ENCODE data around the gene HOXA9.

HOXA9 gene

DNA sequence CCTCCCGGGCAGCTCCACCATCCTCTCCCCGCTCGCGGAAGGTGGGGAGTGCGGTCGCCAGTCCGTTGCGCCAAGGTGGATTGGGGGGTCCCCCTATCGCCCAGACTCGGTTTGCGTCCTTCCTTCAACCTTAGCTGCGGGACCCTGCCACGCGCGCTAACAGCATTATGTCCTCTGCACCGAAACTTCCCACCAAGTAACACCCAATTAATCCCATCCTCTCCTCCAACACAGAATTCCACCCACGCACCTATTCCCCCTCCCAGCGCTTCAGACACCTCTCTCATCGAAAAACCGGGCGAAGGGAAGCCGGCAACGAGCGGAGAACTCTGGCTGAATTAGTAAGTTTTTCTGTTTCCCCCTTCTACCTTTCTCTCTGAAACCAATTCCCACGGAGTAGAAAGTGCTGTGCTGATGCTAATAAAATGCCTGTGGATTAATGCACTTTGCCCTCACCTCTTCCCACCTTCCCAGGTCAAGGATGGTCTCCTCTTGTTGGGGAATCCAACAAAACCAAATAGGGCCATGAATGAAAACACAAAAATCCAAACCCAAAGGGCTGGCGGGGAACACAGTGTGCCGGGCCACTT, 13.9 kb downstream of the HOXA9 start:
- no peak for DNase-seq

DNA sequence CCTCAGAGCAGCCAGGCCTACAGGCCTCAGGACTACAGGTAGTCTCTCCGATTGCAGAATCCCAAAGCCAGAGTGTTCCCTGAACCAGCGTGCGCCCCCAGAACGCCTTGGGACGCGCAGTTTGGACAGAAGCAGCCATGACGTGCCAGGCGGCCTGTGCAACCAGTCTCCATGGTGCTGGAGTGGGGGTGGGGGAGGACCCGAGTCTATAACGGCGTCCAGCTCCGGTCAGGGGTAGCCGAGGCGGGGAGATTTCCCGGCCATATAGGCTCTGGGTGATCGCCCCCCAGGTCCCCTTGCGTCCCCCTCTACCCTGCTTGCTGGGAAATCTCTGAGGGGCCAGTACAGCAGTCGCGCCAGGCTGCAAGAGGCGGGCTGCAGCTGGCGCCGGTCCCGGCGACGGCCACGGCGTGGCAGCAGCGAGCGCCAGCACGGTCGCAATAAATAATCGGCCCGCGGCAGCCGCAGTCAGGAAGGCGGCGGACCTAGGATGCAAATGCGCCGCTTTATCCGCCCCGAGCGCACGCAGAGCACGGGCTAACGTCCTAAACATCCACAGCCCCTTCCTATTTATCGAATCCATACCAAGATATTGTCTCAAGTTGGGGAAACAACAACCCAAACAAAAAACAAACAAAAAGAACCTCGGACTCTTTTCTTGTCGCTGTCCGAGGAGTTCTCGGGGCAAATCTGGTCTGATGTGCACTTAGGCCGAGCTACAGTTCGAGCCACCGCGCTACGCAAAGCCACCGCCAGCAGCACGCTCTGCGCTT, 14.6 kb downstream of the HOXA9 start:
- peak; percentile 16 to 27 for DNase-seq

DNA sequence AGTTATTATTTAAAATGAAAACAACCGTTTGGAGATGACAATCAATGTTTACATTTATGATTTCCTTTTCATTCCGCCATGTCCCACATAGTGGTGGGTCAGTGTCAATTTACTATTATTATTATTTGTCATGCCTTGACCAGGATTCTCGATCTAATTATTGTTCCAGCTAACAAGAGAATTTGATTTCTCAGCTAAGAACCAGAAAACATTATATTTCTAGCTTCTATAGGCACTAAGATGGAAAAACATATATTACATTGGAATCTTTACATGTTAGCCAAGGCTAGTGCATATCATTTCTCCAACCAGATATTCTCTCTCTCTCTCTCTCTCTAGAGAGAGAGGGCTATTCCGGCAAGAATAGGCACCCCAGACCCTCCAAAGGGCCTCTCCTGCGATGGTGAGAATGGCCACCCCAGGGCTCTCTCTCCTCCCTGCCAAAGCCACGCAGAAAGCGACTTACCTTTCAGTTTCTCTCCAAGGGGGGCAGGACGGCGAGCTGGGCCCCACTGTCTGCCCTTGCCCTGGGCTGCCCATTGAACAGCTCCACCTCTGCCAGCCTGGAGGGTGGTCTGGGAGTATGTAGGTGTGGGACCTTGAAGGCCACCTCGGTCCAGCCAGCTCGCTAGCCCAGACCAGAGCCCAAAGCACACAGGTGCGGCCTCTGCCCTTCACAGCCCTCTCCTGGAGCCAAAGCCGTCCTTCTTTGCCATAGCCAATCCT, 15.3 kb downstream of the HOXA9 start:
- DNase-seq: no peak

- DNase-seq: no peak
These were observed 16.3 kb downstream of the HOXA9 start for GRCh38 chr7:27148756-27149641.

DNA sequence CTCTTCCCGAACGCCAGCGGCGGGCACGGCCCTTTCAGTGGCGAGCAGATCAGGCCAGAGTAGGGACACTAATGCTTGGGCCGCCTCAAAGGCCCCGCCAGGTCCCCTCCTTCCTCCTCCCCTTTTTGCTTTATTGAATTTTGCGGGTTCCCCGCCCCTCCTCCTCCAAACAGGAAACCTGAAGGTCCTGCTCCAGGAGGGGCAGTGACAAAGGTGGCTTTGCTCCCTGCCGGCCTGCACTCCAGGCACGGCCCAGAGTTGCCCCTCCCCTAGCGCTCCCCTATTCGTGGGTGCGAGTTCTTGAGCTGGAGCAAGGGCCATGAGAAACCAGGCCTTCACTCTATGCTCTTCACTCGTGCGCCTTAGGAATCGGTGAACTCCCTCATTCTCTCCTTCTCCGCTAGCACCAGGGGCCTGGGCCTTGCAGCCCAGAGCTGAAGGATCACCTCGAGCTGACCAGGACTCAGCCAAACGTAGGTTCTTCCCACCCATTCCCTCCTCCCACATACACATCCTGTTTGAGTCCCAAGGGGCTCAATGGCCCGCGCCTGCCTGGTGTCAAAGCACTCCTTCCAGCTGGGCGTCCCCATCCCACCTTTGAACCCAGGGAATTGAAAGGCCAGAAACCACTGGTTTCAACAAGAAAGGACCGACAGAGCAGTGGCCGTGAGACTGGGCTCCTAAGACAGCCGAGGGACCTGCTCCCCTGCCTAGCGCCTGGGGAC, 17.1 kb downstream of the HOXA9 start:
- no peak for DNase-seq

DNA sequence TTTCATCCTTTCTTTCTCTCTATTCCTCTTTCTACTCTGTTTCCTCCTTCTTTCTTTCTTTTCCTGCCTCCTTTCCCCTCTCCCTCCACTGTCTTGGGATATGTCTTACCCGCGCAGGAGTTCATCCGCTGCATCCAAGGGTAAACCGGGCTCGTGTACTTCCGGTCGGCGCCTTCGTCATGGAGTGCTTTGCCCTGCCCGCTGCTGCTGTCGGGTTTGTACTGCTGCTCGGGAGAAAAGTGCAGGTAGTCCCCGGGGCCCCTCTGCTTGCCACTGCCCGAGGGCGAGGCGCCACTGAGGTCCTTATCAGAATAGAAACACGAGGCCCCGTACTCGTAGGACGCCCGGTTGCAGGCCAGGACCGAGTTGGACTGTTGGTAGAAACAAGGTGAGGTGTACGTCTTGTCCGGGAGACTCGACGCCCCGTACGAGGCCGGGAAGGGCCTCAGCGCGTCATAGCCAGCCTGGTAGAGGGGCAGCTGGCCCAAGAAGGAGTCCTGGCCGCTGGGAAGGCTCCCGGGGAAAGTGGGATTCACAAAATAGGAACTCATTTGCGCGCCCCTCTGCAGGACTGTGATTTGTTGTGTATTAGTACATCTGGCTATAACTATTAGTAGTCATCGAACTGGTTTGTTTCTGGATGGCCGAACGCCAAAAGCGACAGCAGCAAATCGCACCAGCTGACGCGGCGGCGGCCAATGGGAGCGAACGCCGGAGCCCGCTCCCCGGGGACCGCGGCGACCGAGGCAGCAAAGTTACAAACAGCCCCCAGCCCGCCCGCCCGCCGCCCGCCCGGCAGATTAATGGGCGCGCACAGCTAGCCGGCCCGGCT, 17.9 kb downstream of the HOXA9 start, which contains the start of gene HOXA6:
HOXA6 (minus strand) TSS at position 576 of the 832 bp plus-strand sequence; CDS start at position 551, 25 bp downstream.
- no peak for DNase-seq

DNA sequence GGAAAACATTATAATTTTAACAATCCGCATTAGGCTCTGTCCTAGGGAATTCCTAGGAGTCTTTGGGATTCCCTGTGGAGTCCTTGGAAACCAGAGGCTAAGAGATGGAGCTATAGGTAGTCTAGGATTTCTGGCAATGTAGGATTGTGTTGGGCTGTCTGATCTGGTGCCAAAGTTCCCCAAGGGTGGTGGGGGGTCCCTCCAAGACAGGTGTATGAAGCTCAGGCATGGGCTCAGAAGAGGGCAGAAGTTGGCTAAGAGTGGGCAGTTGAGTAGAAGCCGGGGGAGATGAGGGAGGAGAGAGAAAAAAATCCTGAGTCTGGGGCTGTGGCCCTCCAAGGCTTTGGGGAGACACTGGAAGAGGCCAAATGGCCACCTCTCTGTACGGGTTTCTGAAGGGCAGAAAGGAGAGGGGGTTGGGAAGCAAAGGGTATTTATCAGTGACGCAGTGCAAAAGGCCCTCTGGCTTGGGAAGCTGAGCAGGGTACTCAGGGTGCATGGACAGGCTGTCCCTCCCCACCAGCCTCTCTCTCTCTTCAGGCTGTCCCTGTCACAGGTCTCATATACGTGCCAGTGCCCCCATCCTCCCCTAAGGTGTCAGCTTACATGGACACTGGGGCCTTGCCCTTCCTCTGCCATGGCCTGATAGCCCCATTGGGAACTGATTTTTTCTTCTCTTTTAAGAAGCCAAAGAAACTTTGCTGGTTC, 18.7 kb downstream of the HOXA9 start:
- DNase-seq: no peak

- no peak for DNase-seq
These were observed 19.4 kb downstream of the HOXA9 start for GRCh38 chr7:27145914-27146412.

DNA sequence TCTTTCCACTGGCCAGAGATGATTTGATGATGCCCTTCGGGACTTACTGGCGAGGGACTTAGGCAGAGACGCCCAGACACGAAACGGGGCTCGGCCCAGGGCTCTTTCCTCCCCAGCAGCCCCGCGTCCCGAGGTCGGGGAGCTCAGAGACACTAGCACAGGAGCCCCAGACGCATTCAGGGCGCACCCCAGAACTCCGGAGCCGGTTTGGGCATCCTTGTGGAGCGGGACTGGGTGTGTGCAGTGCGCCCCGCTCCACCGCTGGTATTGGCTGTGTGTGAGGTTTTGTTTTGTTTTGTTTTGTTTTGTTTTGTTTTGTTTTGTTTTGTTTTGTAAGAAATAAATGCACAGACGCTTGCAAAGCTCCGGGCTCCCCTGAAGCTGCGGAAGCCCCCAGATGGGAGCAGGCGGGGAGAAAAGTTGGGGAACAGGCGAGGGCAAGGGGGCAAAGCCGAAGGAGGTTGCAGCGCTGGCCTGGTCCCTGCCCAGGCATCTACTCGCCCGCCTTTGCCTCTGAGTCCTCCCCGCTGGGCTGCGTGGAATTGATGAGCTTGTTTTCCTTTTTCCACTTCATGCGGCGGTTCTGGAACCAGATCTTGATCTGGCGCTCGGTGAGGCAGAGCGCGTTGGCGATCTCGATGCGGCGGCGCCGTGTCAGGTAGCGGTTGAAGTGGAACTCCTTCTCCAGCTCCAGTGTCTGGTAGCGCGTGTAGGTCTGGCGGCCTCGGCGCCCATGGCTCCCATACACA, 20.0 kb downstream of the HOXA9 start:
- no peak for DNase-seq

GRCh38 chr7:27144781-27145164, 20.6 kb downstream of the HOXA9 start:
- no peak for DNase-seq

GRCh38 chr7:27143950-27144780, 21.2 kb downstream of the HOXA9 start:
- no peak for DNase-seq

DNA sequence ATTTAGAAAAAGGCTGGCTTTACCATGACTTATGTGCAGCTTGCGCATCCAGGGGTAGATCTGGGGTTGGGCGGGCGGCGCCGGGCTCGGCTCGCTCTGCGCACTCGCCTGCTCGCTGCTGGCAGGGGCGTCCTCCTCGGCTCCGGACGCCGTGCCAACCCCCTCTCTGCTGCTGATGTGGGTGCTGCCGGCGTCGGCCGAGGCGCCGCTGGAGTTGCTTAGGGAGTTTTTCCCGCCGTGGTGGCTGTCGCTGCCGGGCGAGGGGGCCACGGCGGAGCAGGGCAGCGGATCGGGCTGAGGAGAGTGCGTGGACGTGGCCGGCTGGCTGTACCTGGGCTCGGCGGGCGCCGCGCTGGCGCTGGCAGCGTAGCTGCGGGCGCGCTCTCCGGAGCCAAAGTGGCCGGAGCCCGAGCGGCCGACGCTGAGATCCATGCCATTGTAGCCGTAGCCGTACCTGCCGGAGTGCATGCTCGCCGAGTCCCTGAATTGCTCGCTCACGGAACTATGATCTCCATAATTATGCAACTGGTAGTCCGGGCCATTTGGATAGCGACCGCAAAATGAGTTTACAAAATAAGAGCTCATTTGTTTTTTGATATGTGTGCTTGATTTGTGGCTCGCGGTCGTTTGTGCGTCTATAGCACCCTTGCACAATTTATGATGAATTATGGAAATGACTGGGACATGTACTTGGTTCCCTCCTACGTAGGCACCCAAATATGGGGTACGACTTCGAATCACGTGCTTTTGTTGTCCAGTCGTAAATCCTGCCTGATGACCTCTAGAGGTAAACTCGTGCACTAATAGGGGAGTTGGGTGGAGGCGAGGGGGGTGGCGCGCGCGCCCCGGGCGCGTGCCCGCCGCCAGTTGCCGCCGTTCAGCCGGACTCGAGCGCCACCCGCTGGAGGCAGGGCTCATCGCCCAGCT, 22.1 kb downstream of the HOXA9 start, which contains the start of gene HOXA5:
HOXA5 (minus strand) TSS at position 659 of the 927 bp plus-strand sequence; CDS start at position 585, 74 bp downstream.
- no peak for DNase-seq

DNA sequence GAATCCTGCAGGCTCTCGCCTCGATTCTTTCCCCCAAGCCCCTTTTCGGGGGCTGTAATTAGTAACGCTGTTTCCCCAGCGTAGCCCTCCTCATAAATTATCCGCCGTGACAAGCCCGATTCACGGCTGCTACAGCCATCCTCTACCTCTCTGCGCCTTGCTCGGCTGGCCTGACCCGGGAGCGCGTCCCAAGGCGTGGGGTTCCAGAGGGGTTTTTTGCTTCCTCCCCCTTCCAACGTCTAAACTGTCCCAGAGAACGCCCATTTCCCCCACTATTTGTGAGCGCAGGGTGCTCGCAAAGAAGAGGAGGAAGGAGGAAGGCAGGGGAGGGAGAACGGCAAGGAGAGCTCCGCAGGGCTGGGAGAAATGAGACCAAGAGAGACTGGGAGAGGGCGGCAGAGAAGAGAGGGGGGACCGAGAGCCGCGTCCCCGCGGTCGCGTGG, 22.7 kb downstream of the HOXA9 start:
- no peak for DNase-seq

GRCh38 chr7:27141923-27142579, 23.3 kb downstream of the HOXA9 start:
- no peak for DNase-seq

DNA sequence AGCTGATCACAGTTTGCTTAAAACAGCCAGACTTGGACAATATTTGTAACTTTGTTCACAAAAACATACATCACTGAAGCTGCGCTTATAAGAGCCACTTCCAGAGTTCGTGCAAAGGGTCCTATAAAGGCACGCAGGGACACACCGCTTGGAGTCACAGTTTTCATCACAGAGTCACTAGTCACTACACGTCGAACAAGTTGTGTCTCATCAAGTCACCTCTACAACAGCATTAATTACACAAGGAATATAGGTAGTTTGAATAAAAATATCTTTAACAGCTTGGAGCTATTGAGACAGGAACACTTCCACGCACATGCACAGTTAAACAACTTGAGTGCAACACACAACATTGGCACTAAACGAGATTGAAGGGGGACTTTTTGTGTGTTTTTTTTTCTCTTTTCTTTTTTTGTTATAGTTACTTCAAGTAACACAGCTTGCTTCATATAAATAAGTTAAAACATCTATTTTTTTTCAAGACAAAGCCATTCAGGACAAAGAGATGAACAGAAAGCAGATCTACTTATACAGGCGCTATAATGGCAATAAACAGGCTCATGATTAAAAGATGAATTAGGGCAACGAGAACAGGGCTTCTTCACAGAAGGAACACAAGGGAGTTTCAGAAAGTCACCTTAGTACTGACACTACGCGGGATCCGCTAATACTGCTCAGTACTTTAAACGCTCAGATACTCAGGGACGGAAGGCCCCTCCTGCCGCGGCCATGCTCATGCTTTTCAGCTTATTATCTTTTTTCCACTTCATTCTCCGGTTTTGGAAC, 24.0 kb downstream of the HOXA9 start:
- DNase-seq: no peak

Data from AML-193 (cell line).